A549 (cell line): ENCODE results near the gene SOX5. TPM values are rescaled to one million over a fixed set of nuclear protein-coding genes. Genes with fewer than 3 reads are reported as not detected.

Experiments used
- ATAC-seq, 2 experiments: fragments of 200-7000 bp in 1 of 2; fragments of >200 bp in 1 of 2; cut with Nextera tagmentation in 1 of 2; cut with Tn5 transposase in 1 of 2; 3 replicates each; pipeline versions ENCODE4 v1.8.0 to v1.9.1; 2018 to 2020; ENCODE audit warnings: mild to moderate bottlenecking in 1 of 2, moderate library complexity in 1 of 2
- CTCF ChIA-PET: fragments of 300-600 bp; sonication (Branson Sonifier 250); formaldehyde crosslinking; extraction: SDS; loops from one replicate; lab custom pipeline; 2021; ENCODE audit warnings: antibody characterized with exemption, inconsistent platforms; lab: Yijun Ruan, JAX
- POLR2A ChIA-PET: fragments of 350-600 bp; formaldehyde crosslinking; extraction: SDS; loops from one replicate; lab custom pipeline; 2021; ENCODE audit warnings: antibody characterized with exemption, inconsistent platforms; lab: Yijun Ruan, JAX
- DNase-seq, 2 experiments: peaks; one replicate each; pipeline versions ENCODE4 v3.0.0 to v3.0.0-alpha.2; 2011 to 2016; ENCODE audit warnings: low read depth in 1 of 2, low spot score in 1 of 2
- FAIRE-seq: peaks from 2 replicates; lab custom pipeline; 2011; peaks lifted over from hg19 to GRCh38; lab: Jason Lieb, UNC
- H3K27ac ChIP-seq, 2 experiments: fragments of >200 bp; sonication (Bioruptor Twin); formaldehyde crosslinking; 3 replicates each; pipeline ENCODE4 v1.5.1; 2016 to 2017
- H3K4me1 ChIP-seq: fragments of >200 bp; sonication (Bioruptor Twin); formaldehyde crosslinking; 3 replicates; pipeline ENCODE4 v1.6.1; 2016
- H3K4me2 ChIP-seq: fragments of >200 bp; sonication (Bioruptor Twin); formaldehyde crosslinking; 3 replicates; pipeline ENCODE4 v1.6.1; 2016
- H3K4me3 ChIP-seq: fragments of >200 bp; sonication (Bioruptor Twin); formaldehyde crosslinking; 3 replicates; pipeline ENCODE4 v1.5.1; 2016
- H3K9me3 ChIP-seq: fragments of >200 bp; sonication (Bioruptor Twin); formaldehyde crosslinking; 3 replicates; pipeline ENCODE4 v1.6.1; 2016
- BHLHE40 ChIP-seq: IDR thresholded peaks from 2 replicates; pipeline ENCODE4 v1.6.1; 2012; ENCODE audit warnings: low read depth, low read length, inconsistent platforms
- CBX8 ChIP-seq: fragments of 200-600 bp; sonication (generic); IDR thresholded peaks from 2 replicates; pipeline ENCODE4 v1.6.1; 2016
- EP300 ChIP-seq, 2 experiments: fragments of >200 bp; sonication (Bioruptor Twin); formaldehyde crosslinking; IDR thresholded peaks; 2 replicates in 1 of 2; 3 replicates in 1 of 2; pipeline ENCODE4 v1.6.1; 2016 to 2017
- ESRRA ChIP-seq: fragments of 150-350 bp; IDR thresholded peaks from 2 replicates; pipeline ENCODE4 v1.6.1; 2014; ENCODE audit warnings: mild to moderate bottlenecking, low read length, borderline replicate concordance
- FOXS1 ChIP-seq: fragments of 250-450 bp; sonication (Bioruptor Pico); IDR thresholded peaks from 2 replicates; pipeline ENCODE4 v1.5.0; 2020; ENCODE audit warnings: mild to moderate bottlenecking, moderate library complexity
- HEYL ChIP-seq: fragments of 250-450 bp; sonication (Bioruptor Pico); IDR thresholded peaks from 2 replicates; pipeline ENCODE4 v1.8.0; 2021; ENCODE audit warnings: mild to moderate bottlenecking, moderate library complexity
- HOXA7 ChIP-seq: fragments of 250-450 bp; sonication (Bioruptor Pico); IDR thresholded peaks from 2 replicates; pipeline ENCODE4 v1.5.0; 2020; ENCODE audit warnings: mild to moderate bottlenecking, moderate library complexity
- KDM5A ChIP-seq: fragments of 200-600 bp; sonication (generic); IDR thresholded peaks from 2 replicates; pipeline ENCODE4 v1.6.1; 2016; ENCODE audit warnings: antibody characterized with exemption, mild to moderate bottlenecking
- MAFK ChIP-seq: fragments of 450-650 bp; IDR thresholded peaks from 2 replicates; pipeline ENCODE4 v1.6.1; 2014; ENCODE audit not compliant: partially characterized antibody
- NFE2L2 ChIP-seq: fragments of 150-350 bp; conservative IDR thresholded peaks from 2 replicates; pipeline ENCODE4 v1.6.1; 2014; ENCODE audit warnings: low read length
- NR3C1 ChIP-seq: fragments of >200 bp; sonication (Bioruptor Twin); formaldehyde crosslinking; IDR thresholded peaks from 3 replicates; pipeline ENCODE4 v1.6.1; 2017
- PHF8 ChIP-seq: fragments of 200-600 bp; sonication (generic); IDR thresholded peaks from 2 replicates; pipeline ENCODE4 v1.6.1; 2016; ENCODE audit warnings: low read depth, mild to moderate bottlenecking, antibody characterized with exemption, moderate library complexity, borderline replicate concordance
- RFX5 ChIP-seq: fragments of 450-650 bp; IDR thresholded peaks from 2 replicates; pipeline ENCODE4 v1.7.1; 2014; ENCODE audit warnings: antibody characterized with exemption, mild to moderate bottlenecking, moderate library complexity
- RNF2 ChIP-seq: fragments of 200-600 bp; sonication (generic); IDR thresholded peaks from 2 replicates; pipeline ENCODE4 v1.6.1; 2016; ENCODE audit warnings: low read depth, mild to moderate bottlenecking, antibody characterized with exemption, moderate library complexity, borderline replicate concordance
- SMC3 ChIP-seq: fragments of >200 bp; sonication (Bioruptor Twin); formaldehyde crosslinking; IDR thresholded peaks from 3 replicates; pipeline ENCODE4 v1.6.1; 2018; ENCODE audit warnings: inconsistent platforms
- SREBF2 ChIP-seq: fragments of 450-650 bp; IDR thresholded peaks from 2 replicates; pipeline ENCODE4 v1.6.1; 2014; ENCODE audit warnings: mild to moderate bottlenecking, moderate library complexity
- TFCP2L1 ChIP-seq: fragments of 250-450 bp; sonication (Bioruptor Pico); IDR thresholded peaks from 2 replicates; pipeline ENCODE4 v1.5.0; 2021; ENCODE audit warnings: mild to moderate bottlenecking
- TP53 ChIP-seq: fragments of 250-450 bp; sonication (Bioruptor Pico); IDR thresholded peaks from 2 replicates; pipeline ENCODE4 v1.5.0; 2021; ENCODE audit warnings: mild to moderate bottlenecking, moderate library complexity
- ZC3H11A ChIP-seq: fragments of 450-650 bp; IDR thresholded peaks from 2 replicates; pipeline ENCODE4 v1.6.1; 2014; ENCODE audit warnings: antibody characterized with exemption, mild to moderate bottlenecking
- ZFP36 ChIP-seq: fragments of 450-650 bp; IDR thresholded peaks from 2 replicates; pipeline ENCODE4 v1.6.1; 2014; ENCODE audit warnings: borderline replicate concordance; ENCODE audit not compliant: partially characterized antibody
- WGBS: methylation state at CpG from one replicate; pipeline ENCODE4 v1.1.6; 2017; ENCODE audit errors: missing lambda C conversion rate; 5-methylcytosine and 5-hydroxymethylcytosine counted together
- polyA plus RNA-seq, 4 experiments: library from polyadenylated mRNA; depleted of rRNA in 3 of 4; stranded (reverse); fragments of >200 nt; fragmentation: RNase III in 1 of 4; extraction: RNeasy Plus Mini Kit Qiagen cat#74134 plus additional on column Dnase treatment in 1 of 4; gene quantifications; 2 replicates in 3 of 4; 3 replicates in 1 of 4; pipeline ENCODE4 v1.2.3, GENCODE V29; 2011 to 2017
- TF ChIP-seq, protein P1 (sequence below): fragments of 450-650 bp; IDR thresholded peaks from 2 replicates; pipeline ENCODE4 v1.6.1; 2014; ENCODE audit warnings: antibody characterized with exemption
- TF ChIP-seq, protein P2 (sequence below): fragments of 250-450 bp; sonication (Bioruptor Pico); IDR thresholded peaks from 2 replicates; pipeline ENCODE4 v1.5.0; 2020; ENCODE audit warnings: low read depth, mild to moderate bottlenecking, moderate library complexity

SOX5 gene
- polyA plus RNA-seq, 2 of the 4 experiments (the other 2 are of a cell fraction), result not detected

DNA sequence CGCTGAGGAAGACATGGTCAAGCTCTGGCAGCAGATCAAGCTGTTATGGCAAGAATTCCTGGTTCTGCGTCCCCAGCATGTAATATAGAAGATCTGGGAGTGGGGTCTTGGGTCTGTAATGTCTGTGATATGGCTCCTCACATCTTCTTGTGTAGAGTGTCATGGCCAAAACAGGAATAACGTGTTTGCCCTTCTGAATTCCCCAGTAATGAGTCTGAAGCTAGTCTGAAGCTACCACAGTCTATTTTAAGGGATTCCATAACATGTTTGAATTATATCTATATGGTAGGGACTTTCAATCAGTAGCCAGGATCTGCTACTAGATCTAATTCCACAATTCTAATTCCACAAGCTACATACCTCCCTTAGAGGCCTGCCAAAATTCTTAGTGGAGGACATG, 31.4 kb upstream of the SOX5 start:
- 3% methylated on average over 3 of the region's 3 CpGs for WGBS
- Histone ChIP-seq H3K9me3 (no peaks in the 10 kb centered on the region), H3K4me1 (no peaks in the 10 kb centered on the region), H3K4me2 (no peak overlapping the region), H3K4me3 (no peak overlapping the region), H3K27ac (no peak overlapping the region)
- ATAC-seq (no peak), FAIRE-seq (no peak), DNase-seq (no peak)
- ChIA-PET CTCF (no interaction called here), POLR2A (no interaction called here)
- TF ChIP-seq EP300 (IDR thresholded peaks at IDR 0.05), result no peak
- TF ChIP-seq FOXS1 (CRISPR knock-in tag), result no peak

DNA sequence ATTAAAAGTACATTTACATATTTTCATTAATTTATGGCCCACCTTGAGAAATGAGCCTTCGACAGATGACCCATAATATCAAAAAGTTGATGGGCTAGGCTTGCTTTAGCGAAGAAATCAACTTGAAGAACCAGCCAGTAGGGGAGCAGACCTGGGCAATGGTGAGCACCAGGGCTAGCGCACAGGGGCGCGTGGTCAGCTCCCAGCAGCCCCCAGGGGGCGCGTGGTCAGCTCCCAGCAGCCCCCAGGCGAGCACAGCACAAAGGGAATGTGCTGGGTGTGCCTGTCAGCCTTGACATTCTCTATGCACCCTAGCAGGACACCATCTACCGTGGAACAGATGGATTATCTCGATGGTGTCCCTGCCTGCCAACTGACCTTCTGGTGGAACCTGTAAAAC, 15.3 kb upstream of the SOX5 start:
- ATAC-seq, result no peak
- H3K9me3 ChIP-seq, result no peaks in the 10 kb centered on the region
- TF ChIP-seq SREBF2 (no peak), HEYL (CRISPR knock-in tag) (no peak), HOXA7 (CRISPR knock-in tag) (no peak)
- TF ChIP-seq, all 56 proteins: peak for 0
- H3K4me2 ChIP-seq, result no peak overlapping the region
- CTCF ChIA-PET, result no interaction called here
- DNase-seq (no peak), FAIRE-seq (no peak)
- no peak overlapping the region for H3K27ac ChIP-seq
- no peak overlapping the region for H3K4me3 ChIP-seq
- WGBS, result under 1% methylated on average over 7 of the region's 10 CpGs
- H3K4me1 ChIP-seq, result no peaks in the 10 kb centered on the region
- POLR2A ChIA-PET, result no interaction called here

DNA sequence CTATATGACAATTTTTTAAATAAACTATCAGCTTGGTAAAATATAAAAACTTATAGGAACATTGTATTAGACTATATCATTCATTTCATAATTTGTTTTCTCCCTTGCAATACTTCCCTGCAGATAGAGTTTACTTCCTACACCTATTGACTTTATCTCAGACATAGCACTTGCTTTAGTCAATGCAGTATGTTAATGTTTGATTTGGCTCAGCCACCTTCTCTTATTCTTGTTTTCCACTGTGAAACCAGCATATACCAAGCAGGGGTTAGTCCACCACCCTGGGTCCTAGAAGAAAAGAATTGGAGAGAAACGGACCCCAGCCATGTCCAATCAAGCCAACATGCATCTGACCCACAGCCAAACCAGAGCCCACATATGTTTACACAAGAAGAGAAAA, 10.4 kb upstream of the SOX5 start:
- ChIA-PET CTCF (no interaction called here), POLR2A (no interaction called here)
- TF ChIP-seq NR3C1 (no peak), ZC3H11A (no peak), ESRRA (no peak), BHLHE40 (no peak), ZFP36 (no peak), KDM5A (no peak), TFCP2L1 (no peak), RFX5 (no peak), SMC3 (no peak), NFE2L2 (no peak), RNF2 (no peak), TP53 (CRISPR knock-in tag) (no peak), EP300 (IDR thresholded peaks at IDR 0.05) (no peak)
- TF ChIP-seq, protein P1, sequence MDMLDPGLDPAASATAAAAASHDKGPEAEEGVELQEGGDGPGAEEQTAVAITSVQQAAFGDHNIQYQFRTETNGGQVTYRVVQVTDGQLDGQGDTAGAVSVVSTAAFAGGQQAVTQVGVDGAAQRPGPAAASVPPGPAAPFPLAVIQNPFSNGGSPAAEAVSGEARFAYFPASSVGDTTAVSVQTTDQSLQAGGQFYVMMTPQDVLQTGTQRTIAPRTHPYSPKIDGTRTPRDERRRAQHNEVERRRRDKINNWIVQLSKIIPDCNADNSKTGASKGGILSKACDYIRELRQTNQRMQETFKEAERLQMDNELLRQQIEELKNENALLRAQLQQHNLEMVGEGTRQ, result no peak
- TF ChIP-seq, protein P2, sequence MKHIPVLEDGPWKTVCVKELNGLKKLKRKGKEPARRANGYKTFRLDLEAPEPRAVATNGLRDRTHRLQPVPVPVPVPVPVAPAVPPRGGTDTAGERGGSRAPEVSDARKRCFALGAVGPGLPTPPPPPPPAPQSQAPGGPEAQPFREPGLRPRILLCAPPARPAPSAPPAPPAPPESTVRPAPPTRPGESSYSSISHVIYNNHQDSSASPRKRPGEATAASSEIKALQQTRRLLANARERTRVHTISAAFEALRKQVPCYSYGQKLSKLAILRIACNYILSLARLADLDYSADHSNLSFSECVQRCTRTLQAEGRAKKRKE (CRISPR knock-in tag), result no peak
- 0% methylated on average over 1 of the region's 1 CpG for WGBS
- no peak overlapping the region for H3K4me2 ChIP-seq
- H3K27ac ChIP-seq, result no peak overlapping the region
- no peaks in the 10 kb centered on the region for H3K9me3 ChIP-seq
- H3K4me1 ChIP-seq, result no peaks in the 10 kb centered on the region
- ATAC-seq, result no peak
- H3K4me3 ChIP-seq, result no peak overlapping the region
- no peak for FAIRE-seq
- DNase-seq, result no peak

DNA sequence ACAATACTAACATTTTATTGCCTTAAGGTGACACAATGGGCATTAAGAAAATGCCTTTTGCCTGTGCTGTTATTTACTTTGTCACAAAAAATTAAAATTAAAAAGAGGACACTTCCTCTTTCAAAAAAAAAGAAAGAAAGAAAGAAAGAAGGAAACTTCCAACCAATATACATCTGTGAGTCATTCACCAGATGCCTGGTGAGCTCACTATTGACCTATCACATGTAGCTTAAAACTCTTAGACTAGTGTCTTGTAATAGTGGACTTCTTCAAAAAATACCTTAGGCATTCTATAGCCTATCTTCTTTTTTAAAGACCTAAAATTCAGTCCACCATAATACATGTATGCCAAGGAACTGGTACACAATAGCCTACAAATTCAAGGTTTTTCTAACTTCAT, 4.9 kb upstream of the SOX5 start:
- FAIRE-seq (no peak), DNase-seq (no peak), ATAC-seq (no peak)
- CTCF ChIA-PET, result no interaction called here
- Histone ChIP-seq H3K4me2 (no peak overlapping the region), H3K27ac (no peak overlapping the region), H3K9me3 (no peaks in the 10 kb centered on the region), H3K4me1 (no peaks in the 10 kb centered on the region), H3K4me3 (no peak overlapping the region)
- POLR2A ChIA-PET, result no interaction called here
- TF ChIP-seq PHF8 (no peak), NR3C1 (no peak), NFE2L2 (no peak), CBX8 (no peak), MAFK (no peak)
